ENCODE data around the gene CD160. TPM values are rescaled to one million over a fixed set of nuclear protein-coding genes. Genes with fewer than 3 reads are reported as not detected.

Gene CD160
- total RNA-seq, 1 experiment from 2014 or later, result not detected

DNA sequence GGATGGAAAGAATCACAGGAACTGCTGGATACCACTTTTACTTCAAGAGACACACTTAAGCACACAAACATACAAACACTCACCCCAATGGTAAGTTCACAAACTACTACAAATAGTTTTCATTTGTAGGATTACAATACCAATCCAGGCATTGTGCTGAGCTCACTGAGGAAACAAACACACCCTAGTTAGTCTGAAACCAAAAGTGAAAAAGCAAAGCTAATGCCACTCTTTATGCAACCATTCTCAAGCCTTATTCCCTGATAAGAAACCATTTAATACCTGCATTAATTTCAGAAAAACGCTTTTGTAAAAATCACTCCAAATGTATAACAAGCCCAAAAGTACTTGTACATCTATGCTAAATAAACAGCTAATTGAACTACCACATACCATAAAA is 66.2 kb downstream of the CD160 start:
- intact Hi-C loops (cut with micrococcal nuclease; ENCODE audit: unreplicated experiment), result no loop called here
- Histone ChIP-seq H3K27me3 (ENCODE audit: insufficient read depth, low read depth) (no peaks in the 10 kb centered on the region), H3K9me3 (ENCODE audit: insufficient read depth, low read depth) (no peaks in the 10 kb centered on the region; the same call in 1 of the 2 replicates), H3F3A (ENCODE audit: insufficient read depth, low read depth) (peaks cover 33% of the 10 kb centered on the region), H3K27ac (peak overlapping the region; percentile 16; the same call in 1 of the 2 replicates), H3K4me1 (replicated peaks; ENCODE audit: insufficient read depth) (peaks cover 49% of the 10 kb centered on the region), H3K36me3 (ENCODE audit: low read depth) (peaks cover 6% of the 10 kb centered on the region; the same call in 1 of the 2 replicates), H3K4me3 (no peak overlapping the region), H3K9me2 (ENCODE audit: insufficient read depth) (no peaks in the 10 kb centered on the region), H2AFZ (no peak overlapping the region), H4K20me1 (ENCODE audit: insufficient read depth) (no peaks in the 10 kb centered on the region), H3K4me2 (no peak overlapping the region), H3K79me2 (ENCODE audit: low read depth) (peaks cover 11% of the 10 kb centered on the region; the same call in 1 of the 2 replicates)
- BruUV-seq (replicated peaks), result no TSS peak
- ChIA-PET CTCF (interaction anchor here (0.6 kb wide), 1 partner anchor 242 kb away, joined by 3 read pairs; no protein-coding TSS in a partner anchor), POLR2A (ENCODE audit: unreplicated experiment) (interaction anchor here (0.7 kb wide), 1 partner anchor 11 kb away, joined by 4 read pairs; no protein-coding TSS in a partner anchor)
- no peak for TF ChIP-seq CTCF (conservative IDR thresholded peaks at IDR 0.05)
- no peak for TF ChIP-seq EZH2 (IDR thresholded peaks at IDR 0.05; ENCODE audit: low read depth)
- DNase-seq, result no peak

GRCh38 chr1:145786271-145786670 is 67.0 kb downstream of the CD160 start:
- Histone ChIP-seq H3F3A (ENCODE audit: insufficient read depth, low read depth) (peaks cover 27% of the 10 kb centered on the region), H3K4me3 (no peak overlapping the region), H4K20me1 (ENCODE audit: insufficient read depth) (no peaks in the 10 kb centered on the region), H3K27ac (peak overlapping the region; percentile 16; the same call in 1 of the 2 replicates), H3K36me3 (ENCODE audit: low read depth) (peaks cover 6% of the 10 kb centered on the region; the same call in 1 of the 2 replicates), H3K9me3 (ENCODE audit: insufficient read depth, low read depth) (no peaks in the 10 kb centered on the region; the same call in 1 of the 2 replicates), H3K79me2 (ENCODE audit: low read depth) (peaks cover 11% of the 10 kb centered on the region; the same call in 1 of the 2 replicates), H3K4me2 (no peak overlapping the region), H2AFZ (no peak overlapping the region), H3K27me3 (ENCODE audit: insufficient read depth, low read depth) (no peaks in the 10 kb centered on the region), H3K9me2 (ENCODE audit: insufficient read depth) (no peaks in the 10 kb centered on the region), H3K4me1 (replicated peaks; ENCODE audit: insufficient read depth) (peaks cover 41% of the 10 kb centered on the region)
- TF ChIP-seq CTCF (conservative IDR thresholded peaks at IDR 0.05), result no peak
- no peak for TF ChIP-seq EZH2 (IDR thresholded peaks at IDR 0.05; ENCODE audit: low read depth)
- no TSS peak for BruUV-seq (replicated peaks)
- CTCF ChIA-PET, result interaction anchor here (0.6 kb wide), 1 partner anchor 241 kb away, joined by 3 read pairs; no protein-coding TSS in a partner anchor
- POLR2A ChIA-PET (ENCODE audit: unreplicated experiment), result interaction anchor here (0.7 kb wide), 1 partner anchor 12 kb away, joined by 4 read pairs; no protein-coding TSS in a partner anchor
- DNase-seq, result no peak
- intact Hi-C loops (cut with micrococcal nuclease; ENCODE audit: unreplicated experiment), result no loop called here

GRCh38 chr1:145788580-145788979 is 69.3 kb downstream of the CD160 start:
- ChIA-PET CTCF (interaction anchor here (0.6 kb wide), 1 partner anchor 13 kb away, joined by 3 read pairs; no protein-coding TSS in a partner anchor), POLR2A (ENCODE audit: unreplicated experiment) (no interaction called here)
- H3F3A ChIP-seq (ENCODE audit: insufficient read depth, low read depth), result peaks cover 8% of the 10 kb centered on the region; the same call in 1 of the 2 replicates
- DNase-seq, result no peak
- H3K4me2 ChIP-seq, result no peak overlapping the region
- no peak overlapping the region for H3K27ac ChIP-seq
- BruUV-seq (replicated peaks), result no TSS peak
- peaks cover 6% of the 10 kb centered on the region; the same call in 1 of the 2 replicates for H3K79me2 ChIP-seq (ENCODE audit: low read depth)
- peaks cover 3% of the 10 kb centered on the region; the same call in 1 of the 2 replicates for H3K36me3 ChIP-seq (ENCODE audit: low read depth)
- TF ChIP-seq CTCF (conservative IDR thresholded peaks at IDR 0.05) (no peak), EZH2 (IDR thresholded peaks at IDR 0.05; ENCODE audit: low read depth) (no peak)
- no peaks in the 10 kb centered on the region; the same call in 1 of the 2 replicates for H4K20me1 ChIP-seq (ENCODE audit: insufficient read depth)
- H3K9me3 ChIP-seq (ENCODE audit: insufficient read depth, low read depth), result no peaks in the 10 kb centered on the region; the same call in 1 of the 2 replicates
- intact Hi-C loops (cut with micrococcal nuclease; ENCODE audit: unreplicated experiment), result no loop called here
- no peak overlapping the region for H2AFZ ChIP-seq
- H3K4me1 ChIP-seq (replicated peaks; ENCODE audit: insufficient read depth), result peaks cover 18% of the 10 kb centered on the region
- H3K9me2 ChIP-seq (ENCODE audit: insufficient read depth), result no peaks in the 10 kb centered on the region
- no peaks in the 10 kb centered on the region for H3K27me3 ChIP-seq (ENCODE audit: insufficient read depth, low read depth)
- no peak overlapping the region for H3K4me3 ChIP-seq

Other genes with a start within 250 kb of the CD160 start
- 20.4 and 22.5 TPM in 2 replicates for gene GPR89A, start 111.5 kb upstream of the CD160 start, total RNA-seq (2021)
- 2.7 and 3.4 TPM in 2 replicates for gene PDZK1, start 12.1 kb upstream of the CD160 start, total RNA-seq (2021)
- gene RNF115, start 104.6 kb downstream of the CD160 start, total RNA-seq (2021), result 8.8 and 11.0 TPM in 2 replicates
- 21.2 and 21.4 TPM in 2 replicates for gene POLR3C, start 104.7 kb downstream of the CD160 start, total RNA-seq (2021)
- gene NUDT17, start 126.1 kb downstream of the CD160 start, total RNA-seq (2021), result 1.0 and 1.5 TPM in 2 replicates
- 44.3 and 57.8 TPM in 2 replicates for gene PIAS3, start 139.6 kb downstream of the CD160 start, total RNA-seq (2021)
- gene ANKRD35, start 166.4 kb downstream of the CD160 start, total RNA-seq (2021), result 0.78 and 1.2 TPM in 2 replicates
- gene ITGA10, start 190.6 kb downstream of the CD160 start, total RNA-seq (2021), result 0.33 and 0.88 TPM in 2 replicates
- 19.7 and 19.8 TPM in 2 replicates for gene PEX11B, start 199.2 kb downstream of the CD160 start, total RNA-seq (2021)
- 129 and 181 TPM in 2 replicates for gene RBM8A, start 208.0 kb downstream of the CD160 start, total RNA-seq (2021)
- gene LIX1L, start 238.5 kb downstream of the CD160 start, total RNA-seq (2021), result 0.48 and 0.50 TPM in 2 replicates
- 0.33 and 0.50 TPM in 2 replicates for gene ANKRD34A, start 245.1 kb downstream of the CD160 start, total RNA-seq (2021)
- gene POLR3GL, start 245.2 kb downstream of the CD160 start, total RNA-seq (2021), result 7.2 and 10.6 TPM in 2 replicates